Central memory CD8-positive, alpha-beta T cell (primary cell): Measurements from ENCODE around the gene PKHD1.

ENCODE experiments used
- ATAC-seq: fragments of 150-1000 bp; cut with Tn5 transposase; replicated peaks from 2 replicates; pipeline ENCODE4 v1.10.0; 2022; ENCODE audit warnings: mild to moderate bottlenecking, moderate FRiP score, moderate number of reproducible peaks; ENCODE audit not compliant: poor library complexity, severe bottlenecking; ENCODE audit errors: extremely low read depth
- DNase-seq, 2 donors: peaks; one replicate each; pipeline ENCODE4 v3.0.0; 2021; ENCODE audit warnings: low spot score in 2 of 2
- H3K27ac Mint-ChIP-seq: one replicate; pipeline ENCODE4 v1.8.0; 2022; ENCODE audit warnings: low read depth, mild to moderate bottlenecking, moderate library complexity, mixed read lengths
- H3K27me3 Mint-ChIP-seq: one replicate; pipeline ENCODE4 v1.8.0; 2022; ENCODE audit warnings: mixed read lengths
- H3K36me3 Mint-ChIP-seq: one replicate; pipeline ENCODE4 v1.8.0; 2022; ENCODE audit warnings: mild to moderate bottlenecking, moderate library complexity, mixed read lengths; ENCODE audit not compliant: insufficient read depth
- H3K4me1 Mint-ChIP-seq: one replicate; pipeline ENCODE4 v1.8.0; 2022; ENCODE audit warnings: mixed read lengths
- H3K4me3 Mint-ChIP-seq: one replicate; pipeline ENCODE4 v1.8.0; 2022; ENCODE audit warnings: mild to moderate bottlenecking, moderate library complexity, mixed read lengths
- H3K9me3 Mint-ChIP-seq: one replicate; pipeline ENCODE4 v1.8.0; 2022; ENCODE audit warnings: mixed read lengths

Gene PKHD1

GRCh38 chr6:51843456-51844056 is 243.9 kb downstream of the PKHD1 start:
- Mint-ChIP-seq H3K27me3 (no peaks in the 10 kb centered on the region), H3K9me3 (peaks cover 3% of the 10 kb centered on the region), H3K4me1 (no peaks in the 10 kb centered on the region), H3K4me3 (no peak overlapping the region), H3K27ac (no peak overlapping the region), H3K36me3 (no peaks in the 10 kb centered on the region)
- no peak for ATAC-seq
- no peak for DNase-seq

DNA sequence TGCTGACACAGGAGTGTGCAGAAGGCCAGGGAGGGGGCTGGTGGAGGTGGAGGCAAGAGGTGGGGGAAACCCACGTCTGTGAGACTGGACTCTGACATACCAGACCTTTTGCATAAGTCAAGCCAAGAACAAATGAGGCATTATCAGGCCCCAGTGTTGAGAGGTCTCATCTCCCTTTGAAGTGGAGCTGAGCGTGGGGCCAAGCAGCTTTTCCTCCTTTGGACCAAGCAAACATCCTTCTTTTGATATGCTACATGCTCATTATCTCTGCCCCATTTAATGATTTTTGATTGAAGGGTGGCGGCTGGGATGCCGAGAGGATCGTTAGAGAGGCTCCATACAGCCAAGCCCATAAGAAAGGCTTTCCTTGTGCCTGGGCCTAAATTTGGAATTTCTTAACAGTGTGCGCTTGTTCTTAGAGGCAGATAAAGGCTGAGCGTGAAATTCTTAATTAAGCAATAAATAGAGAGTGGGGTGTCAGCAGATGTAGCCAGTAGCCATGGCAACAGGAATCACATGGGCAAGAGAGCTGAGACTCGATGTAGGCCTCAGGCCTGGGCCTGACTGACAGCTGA is 244.5 kb downstream of the PKHD1 start:
- Mint-ChIP-seq H3K4me3 (no peak overlapping the region), H3K27ac (no peak overlapping the region), H3K9me3 (no peaks in the 10 kb centered on the region), H3K36me3 (no peaks in the 10 kb centered on the region), H3K4me1 (no peaks in the 10 kb centered on the region), H3K27me3 (no peaks in the 10 kb centered on the region)
- no peak for DNase-seq
- ATAC-seq: no peak

GRCh38 chr6:51842061-51842803 is 245.2 kb downstream of the PKHD1 start:
- Mint-ChIP-seq H3K9me3 (no peaks in the 10 kb centered on the region), H3K27me3 (no peaks in the 10 kb centered on the region), H3K4me1 (no peaks in the 10 kb centered on the region), H3K4me3 (no peak overlapping the region), H3K36me3 (no peaks in the 10 kb centered on the region), H3K27ac (no peak overlapping the region)
- no peak for DNase-seq
- no peak for ATAC-seq

GRCh38 chr6:51841626-51842025 is 245.8 kb downstream of the PKHD1 start:
- Mint-ChIP-seq H3K27ac (no peak overlapping the region), H3K4me3 (no peak overlapping the region), H3K9me3 (no peaks in the 10 kb centered on the region), H3K36me3 (no peaks in the 10 kb centered on the region), H3K4me1 (no peaks in the 10 kb centered on the region), H3K27me3 (no peaks in the 10 kb centered on the region)
- DNase-seq (no peak), ATAC-seq (no peak)

- no peak for ATAC-seq
- H3K27me3 Mint-ChIP-seq: no peaks in the 10 kb centered on the region
- no peaks in the 10 kb centered on the region for H3K4me1 Mint-ChIP-seq
- no peak overlapping the region for H3K4me3 Mint-ChIP-seq
- no peak overlapping the region for H3K27ac Mint-ChIP-seq
- no peaks in the 10 kb centered on the region for H3K9me3 Mint-ChIP-seq
- no peaks in the 10 kb centered on the region for H3K36me3 Mint-ChIP-seq
- no peak for DNase-seq
These were observed 247.6 kb downstream of the PKHD1 start for GRCh38 chr6:51839726-51840374.

- no peaks in the 10 kb centered on the region for H3K9me3 Mint-ChIP-seq
- DNase-seq: no peak
- ATAC-seq: no peak
- no peak overlapping the region for H3K27ac Mint-ChIP-seq
- no peaks in the 10 kb centered on the region for H3K27me3 Mint-ChIP-seq
- H3K4me1 Mint-ChIP-seq: no peaks in the 10 kb centered on the region
- no peak overlapping the region for H3K4me3 Mint-ChIP-seq
- H3K36me3 Mint-ChIP-seq: no peaks in the 10 kb centered on the region
These were observed 256.7 kb downstream of the PKHD1 start for GRCh38 chr6:51830666-51831065.

GRCh38 chr6:51827580-51827979 is 259.8 kb downstream of the PKHD1 start:
- no peak for ATAC-seq
- no peaks in the 10 kb centered on the region for H3K4me1 Mint-ChIP-seq
- H3K4me3 Mint-ChIP-seq: no peak overlapping the region
- no peak for DNase-seq
- no peaks in the 10 kb centered on the region for H3K36me3 Mint-ChIP-seq
- H3K27me3 Mint-ChIP-seq: no peaks in the 10 kb centered on the region
- no peak overlapping the region for H3K27ac Mint-ChIP-seq
- H3K9me3 Mint-ChIP-seq: no peaks in the 10 kb centered on the region

DNA sequence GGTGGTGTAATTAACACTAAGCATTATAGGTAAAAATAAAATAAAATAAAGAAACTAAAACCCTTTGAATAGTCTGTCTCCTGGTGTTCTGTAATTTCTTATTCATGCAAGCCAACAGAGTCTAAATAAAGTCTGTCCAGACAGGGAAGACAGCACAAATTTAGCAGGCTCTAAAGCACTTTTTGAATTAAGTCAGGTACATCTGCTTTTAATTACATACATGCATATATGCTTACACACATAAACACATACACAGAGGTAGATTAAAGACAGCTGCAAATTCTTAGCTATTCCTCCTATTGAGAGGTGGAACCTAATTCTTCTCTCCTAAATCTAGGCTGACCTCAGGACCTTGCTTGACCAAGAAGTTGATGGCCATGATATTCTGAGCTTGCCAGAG is 262.5 kb downstream of the PKHD1 start:
- no peak overlapping the region for H3K27ac Mint-ChIP-seq
- no peaks in the 10 kb centered on the region for H3K36me3 Mint-ChIP-seq
- DNase-seq: no peak
- no peak for ATAC-seq
- no peaks in the 10 kb centered on the region for H3K9me3 Mint-ChIP-seq
- H3K4me1 Mint-ChIP-seq: no peaks in the 10 kb centered on the region
- no peaks in the 10 kb centered on the region for H3K27me3 Mint-ChIP-seq
- no peak overlapping the region for H3K4me3 Mint-ChIP-seq

GRCh38 chr6:51820555-51820954 is 266.9 kb downstream of the PKHD1 start:
- Mint-ChIP-seq H3K27me3 (no peaks in the 10 kb centered on the region), H3K4me1 (no peaks in the 10 kb centered on the region)
- no peak for DNase-seq

GRCh38 chr6:51818520-51819022 is 268.8 kb downstream of the PKHD1 start:
- Mint-ChIP-seq H3K4me3 (no peak overlapping the region), H3K36me3 (no peaks in the 10 kb centered on the region)
- ATAC-seq: no peak

More at GRCh38 chr6:51820555-51820954, 266.9 kb downstream of the PKHD1 start:
- no peak overlapping the region for H3K27ac Mint-ChIP-seq
- no peaks in the 10 kb centered on the region for H3K36me3 Mint-ChIP-seq
- ATAC-seq: no peak
- peaks cover 5% of the 10 kb centered on the region for H3K9me3 Mint-ChIP-seq
- H3K4me3 Mint-ChIP-seq: no peak overlapping the region

GRCh38 chr6:51817832-51818231 is 269.6 kb downstream of the PKHD1 start:
- Mint-ChIP-seq H3K4me1 (no peaks in the 10 kb centered on the region), H3K27ac (no peak overlapping the region), H3K4me3 (no peak overlapping the region), H3K27me3 (no peaks in the 10 kb centered on the region), H3K36me3 (no peaks in the 10 kb centered on the region), H3K9me3 (peaks cover 5% of the 10 kb centered on the region)
- ATAC-seq: no peak
- DNase-seq: no peak

More at GRCh38 chr6:51818520-51819022, 268.8 kb downstream of the PKHD1 start:
- DNase-seq: no peak
- Mint-ChIP-seq H3K9me3 (peaks cover 5% of the 10 kb centered on the region), H3K27ac (no peak overlapping the region), H3K4me1 (no peaks in the 10 kb centered on the region), H3K27me3 (no peaks in the 10 kb centered on the region)

- Mint-ChIP-seq H3K27me3 (no peaks in the 10 kb centered on the region), H3K4me3 (no peak overlapping the region), H3K27ac (no peak overlapping the region), H3K4me1 (no peaks in the 10 kb centered on the region), H3K9me3 (peaks cover 5% of the 10 kb centered on the region), H3K36me3 (no peaks in the 10 kb centered on the region)
- no peak for ATAC-seq
- no peak for DNase-seq
These were observed 273.0 kb downstream of the PKHD1 start for GRCh38 chr6:51814418-51814817.
